Measurements from ENCODE around the gene MAGI2.

DNA sequence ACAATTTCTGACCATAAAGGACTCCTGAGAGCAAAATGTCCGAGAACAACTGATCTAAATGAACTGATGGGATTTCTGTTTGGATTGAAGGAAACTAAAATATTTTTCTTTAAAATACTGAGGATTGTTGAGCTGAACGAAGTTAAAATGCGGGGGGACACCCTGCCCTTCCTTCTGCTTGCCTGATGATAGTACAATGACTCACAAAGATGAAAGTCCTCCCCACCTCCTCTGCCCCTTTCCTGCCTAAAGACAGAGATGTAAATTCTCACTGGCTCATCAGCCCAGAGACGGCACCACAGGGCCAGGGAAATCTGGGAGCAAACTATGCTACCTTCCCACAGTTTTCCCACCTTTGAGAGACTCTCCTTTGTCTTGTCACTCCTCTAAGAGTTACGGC, 1474.2 kb downstream of the MAGI2 start:
- TF ChIP-seq, protein P1, sequence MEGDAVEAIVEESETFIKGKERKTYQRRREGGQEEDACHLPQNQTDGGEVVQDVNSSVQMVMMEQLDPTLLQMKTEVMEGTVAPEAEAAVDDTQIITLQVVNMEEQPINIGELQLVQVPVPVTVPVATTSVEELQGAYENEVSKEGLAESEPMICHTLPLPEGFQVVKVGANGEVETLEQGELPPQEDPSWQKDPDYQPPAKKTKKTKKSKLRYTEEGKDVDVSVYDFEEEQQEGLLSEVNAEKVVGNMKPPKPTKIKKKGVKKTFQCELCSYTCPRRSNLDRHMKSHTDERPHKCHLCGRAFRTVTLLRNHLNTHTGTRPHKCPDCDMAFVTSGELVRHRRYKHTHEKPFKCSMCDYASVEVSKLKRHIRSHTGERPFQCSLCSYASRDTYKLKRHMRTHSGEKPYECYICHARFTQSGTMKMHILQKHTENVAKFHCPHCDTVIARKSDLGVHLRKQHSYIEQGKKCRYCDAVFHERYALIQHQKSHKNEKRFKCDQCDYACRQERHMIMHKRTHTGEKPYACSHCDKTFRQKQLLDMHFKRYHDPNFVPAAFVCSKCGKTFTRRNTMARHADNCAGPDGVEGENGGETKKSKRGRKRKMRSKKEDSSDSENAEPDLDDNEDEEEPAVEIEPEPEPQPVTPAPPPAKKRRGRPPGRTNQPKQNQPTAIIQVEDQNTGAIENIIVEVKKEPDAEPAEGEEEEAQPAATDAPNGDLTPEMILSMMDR (conservative IDR thresholded peaks at IDR 0.05; ENCODE audit: low read length), result no peak
- no peak for TF ChIP-seq EZH2phosphoT487 (IDR thresholded peaks at IDR 0.05; ENCODE audit: borderline replicate concordance, low read depth, low read length)
